HG03066 (cell line): ENCODE measurements around the gene OGDH.
"Not testable (repeated sequence)": the region's sequence is repeated elsewhere in the genome, so short reads cannot be mapped to it uniquely, and the experiment has no call there.

Experiments
- ATAC-seq: cut with Tn5 transposase; IDR thresholded peaks from one replicate; pipeline ENCODE4 v1.9.1; 2021; ENCODE audit warnings: low read depth; ENCODE audit not compliant: unreplicated experiment

Gene OGDH

DNA sequence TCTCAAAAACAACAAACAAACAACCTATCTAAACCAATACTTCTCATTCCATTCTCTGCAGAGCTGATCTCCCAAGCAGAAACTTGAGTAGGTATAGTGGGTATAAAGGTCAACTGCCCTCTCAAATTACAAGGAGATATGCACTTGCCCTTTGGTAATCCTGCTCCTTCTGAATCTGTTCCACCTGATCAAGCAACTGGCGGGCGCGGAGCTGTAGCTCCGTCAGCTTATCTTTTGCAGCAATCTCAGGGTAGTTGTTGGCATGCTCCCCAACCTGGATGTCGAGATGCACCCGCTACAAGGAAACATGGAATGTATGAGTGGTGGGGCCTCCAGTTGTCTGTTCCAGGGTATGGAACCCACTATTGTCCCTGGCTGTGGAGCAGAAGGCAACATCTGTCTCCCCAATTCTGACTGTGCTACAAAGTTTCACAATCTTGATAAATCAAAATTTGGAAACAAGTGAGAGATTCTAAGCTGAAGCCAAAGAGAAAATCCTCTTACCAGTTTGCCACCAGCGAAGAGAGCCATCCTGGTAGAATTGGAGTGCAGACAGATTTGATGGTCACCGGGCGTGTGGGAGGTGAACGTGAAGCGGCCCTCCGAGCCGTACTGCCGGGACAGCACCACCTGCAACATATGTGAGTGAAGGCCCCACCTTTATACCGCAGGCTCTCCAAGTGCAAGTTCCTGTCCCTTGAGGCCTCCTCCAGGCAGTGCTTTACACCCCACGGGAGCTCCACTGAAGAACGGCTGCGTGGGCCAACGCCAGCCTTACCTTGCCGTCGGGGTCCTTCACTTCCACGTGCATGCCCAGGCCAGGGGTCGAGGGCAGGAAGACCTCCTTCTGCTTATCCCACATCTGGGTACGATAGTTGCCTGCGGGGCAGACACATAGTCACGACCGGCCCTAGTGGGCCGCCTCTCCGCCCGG, 25.2 kb upstream of the OGDH start:
- ATAC-seq = peak; percentile 48

DNA sequence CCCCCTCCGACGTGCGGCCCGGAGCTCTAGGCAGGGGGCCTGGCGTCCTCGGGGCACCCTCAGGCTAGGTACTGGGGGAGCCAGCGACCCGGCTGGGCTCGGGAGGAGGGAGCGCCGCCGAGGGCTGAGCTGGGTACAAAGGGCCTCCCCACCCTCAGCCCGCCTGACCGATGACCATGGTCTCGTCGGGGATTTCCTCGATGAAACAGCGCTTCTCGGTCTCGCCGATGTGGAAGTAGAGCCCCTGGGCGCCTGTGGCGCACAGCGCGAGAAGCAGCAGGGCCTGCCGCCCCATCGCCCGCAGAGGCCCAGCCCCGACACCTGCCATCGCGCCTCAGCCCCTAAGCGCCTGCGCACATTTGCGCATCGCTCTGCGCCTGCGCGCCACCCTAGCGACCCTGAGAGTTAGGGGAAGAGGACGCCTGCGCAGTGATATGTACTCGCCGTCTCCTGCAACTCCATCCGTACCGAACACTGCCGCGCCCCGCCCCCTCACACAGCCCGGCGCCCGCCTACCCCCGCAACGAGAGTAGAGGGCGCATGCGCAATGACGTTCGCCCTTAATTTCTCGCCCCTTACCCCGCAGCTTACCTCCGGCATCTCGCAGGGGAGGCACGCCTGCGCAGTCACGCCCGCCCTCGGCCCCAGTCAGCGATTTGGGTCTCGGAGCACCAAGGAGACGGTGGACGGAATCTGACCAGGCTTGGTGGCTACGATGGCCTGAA, 24.4 kb upstream of the OGDH start, which contains the start of gene TMED4:
TSS of gene TMED4 (minus strand) at position 353 of the 725 bp plus-strand sequence. CDS start at position 328, 25 bp downstream.
- peak; percentile 76 for ATAC-seq

DNA sequence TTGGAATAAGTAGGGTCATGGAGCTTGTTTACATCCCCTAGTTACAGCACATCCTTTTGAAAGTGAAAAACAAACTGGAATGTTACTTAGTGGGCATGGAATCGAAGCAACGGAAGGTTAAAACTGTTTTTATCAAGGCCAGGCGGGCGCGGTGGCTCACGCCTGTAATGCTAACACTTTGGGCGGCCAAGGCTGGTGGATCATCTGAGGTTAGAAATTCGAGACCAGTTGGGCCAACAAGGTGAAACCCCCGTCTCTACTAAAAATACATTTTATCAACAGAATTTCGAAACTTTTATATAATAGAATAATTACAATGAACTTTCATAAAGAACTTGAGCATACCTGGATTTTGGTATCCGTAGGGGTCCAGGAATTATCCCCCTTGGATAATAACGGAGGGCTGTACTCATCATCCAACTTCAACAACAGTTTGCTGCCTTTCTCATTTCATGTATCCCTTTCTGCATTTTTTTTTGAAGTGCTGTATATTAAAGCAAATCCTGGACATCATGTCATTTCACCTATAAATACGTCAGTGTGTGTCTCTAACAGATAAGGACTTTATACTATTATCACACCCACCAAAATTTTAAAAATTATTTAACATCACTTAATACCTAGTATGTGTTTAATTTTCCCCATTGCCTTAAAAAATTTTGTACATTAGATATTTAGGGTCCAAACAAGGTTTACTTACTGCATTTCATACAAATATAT, 23.1 kb upstream of the OGDH start:
- no peak for ATAC-seq

DNA sequence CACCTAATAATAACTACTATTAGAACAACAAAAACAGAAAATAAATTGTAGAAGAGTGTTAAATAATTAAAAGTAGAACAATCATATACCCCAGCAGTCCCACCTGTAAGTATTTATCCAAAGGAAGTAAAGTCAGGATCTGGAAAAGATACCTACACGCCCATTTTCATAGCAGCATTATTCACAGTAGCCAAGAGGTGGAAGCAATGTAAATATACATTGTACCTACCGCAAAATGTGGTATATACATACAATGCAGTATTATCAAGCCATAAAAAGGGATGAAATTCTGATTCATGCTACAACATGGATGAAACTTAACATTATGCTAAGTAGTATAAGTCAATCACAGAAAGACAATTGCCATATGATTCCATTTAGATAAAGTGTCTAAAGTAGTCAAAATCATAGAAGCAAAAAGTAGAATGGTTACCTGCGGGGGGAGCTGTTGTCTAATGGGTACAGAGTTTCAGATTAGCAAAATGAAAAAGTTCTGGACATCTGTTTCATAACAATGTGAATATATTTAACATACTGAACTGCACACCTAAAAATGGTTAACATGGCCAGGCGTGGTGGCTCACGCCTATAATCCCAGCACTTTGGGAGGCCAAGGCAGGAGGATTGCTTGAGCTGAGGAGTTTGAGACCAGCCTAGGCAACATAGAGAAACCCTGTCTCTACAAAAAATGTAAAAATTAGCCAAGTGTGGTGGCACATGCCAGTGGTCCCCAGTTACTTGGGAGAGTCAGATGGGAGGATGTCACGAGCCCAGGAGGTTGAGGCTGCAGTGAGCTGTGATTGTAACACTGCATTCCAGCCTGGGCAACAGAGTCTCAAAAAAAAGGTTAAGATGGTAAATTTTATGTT, 18.4 kb upstream of the OGDH start:
- no peak for ATAC-seq

DNA sequence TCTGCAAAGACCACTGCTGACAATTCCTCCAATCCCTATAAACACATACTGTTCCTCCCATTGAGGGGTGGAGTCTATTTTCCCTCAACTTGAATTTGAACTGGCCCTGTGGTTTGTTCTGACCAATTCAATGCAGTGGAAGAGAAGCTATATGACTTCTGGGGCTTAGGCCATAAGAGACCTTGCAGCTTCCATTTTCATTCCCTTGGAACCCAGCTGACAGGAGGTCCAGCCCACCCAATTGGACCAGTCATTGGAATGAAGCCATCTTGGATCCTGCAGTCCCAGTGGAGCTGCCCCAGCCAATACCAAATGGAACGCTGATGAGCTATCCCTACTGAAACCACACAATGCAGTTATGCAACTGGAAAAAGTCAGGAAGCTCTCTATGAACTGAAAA, 15.5 kb upstream of the OGDH start:
- no peak for ATAC-seq

DNA sequence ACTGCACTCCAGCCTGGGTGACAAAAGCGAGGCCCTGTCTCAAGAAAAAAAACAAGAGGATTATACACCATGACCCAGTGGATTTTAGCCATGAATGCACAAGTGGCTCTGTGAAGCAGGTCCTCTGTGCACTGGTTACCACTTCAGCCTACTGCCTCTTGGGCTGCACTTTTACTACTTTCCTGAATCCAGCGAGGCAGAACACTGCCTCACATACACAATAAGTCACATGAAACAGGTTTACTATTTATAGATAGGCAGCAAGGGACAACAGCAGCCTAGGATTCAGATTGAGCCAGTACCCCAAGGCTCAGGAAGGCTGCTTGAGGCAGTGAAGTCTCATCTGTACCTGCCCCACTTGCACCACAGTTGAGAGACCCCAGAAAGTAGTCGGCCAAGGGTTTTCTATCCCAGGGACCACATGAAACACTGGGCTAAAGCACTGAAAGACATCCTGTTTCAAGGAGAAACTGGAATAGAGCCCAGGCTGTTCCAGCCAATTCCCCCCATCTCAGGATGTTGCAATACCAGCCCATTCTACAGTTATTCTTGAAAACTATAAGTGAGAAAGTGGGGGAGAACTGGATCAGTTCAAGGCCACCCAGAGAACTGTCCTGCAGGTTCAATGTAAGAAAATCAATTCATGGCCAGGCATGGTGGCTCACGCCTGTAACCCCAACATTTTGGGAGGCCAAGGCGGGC, 10.3 kb upstream of the OGDH start:
- ATAC-seq = no peak

DNA sequence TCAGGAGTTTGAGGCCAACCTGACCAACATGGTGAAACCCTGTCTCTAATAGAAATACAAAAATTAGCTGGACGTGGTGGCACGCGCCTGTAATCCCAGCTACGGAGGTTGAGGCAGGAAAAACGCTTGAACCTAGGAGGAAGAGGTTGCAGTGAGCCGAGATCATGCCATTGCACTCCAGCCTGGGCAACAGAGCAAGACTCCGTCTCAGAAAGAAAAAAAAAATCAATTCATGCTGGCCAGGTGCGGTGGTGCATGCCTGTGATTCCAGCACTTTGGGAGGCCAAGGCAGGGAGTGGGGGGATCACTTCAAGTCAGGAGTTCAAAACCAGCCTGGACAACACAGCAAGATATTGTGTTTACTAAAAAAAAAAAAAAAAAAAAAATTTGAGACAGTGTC, 9.2 kb upstream of the OGDH start:
- not testable (repeated sequence) for ATAC-seq

DNA sequence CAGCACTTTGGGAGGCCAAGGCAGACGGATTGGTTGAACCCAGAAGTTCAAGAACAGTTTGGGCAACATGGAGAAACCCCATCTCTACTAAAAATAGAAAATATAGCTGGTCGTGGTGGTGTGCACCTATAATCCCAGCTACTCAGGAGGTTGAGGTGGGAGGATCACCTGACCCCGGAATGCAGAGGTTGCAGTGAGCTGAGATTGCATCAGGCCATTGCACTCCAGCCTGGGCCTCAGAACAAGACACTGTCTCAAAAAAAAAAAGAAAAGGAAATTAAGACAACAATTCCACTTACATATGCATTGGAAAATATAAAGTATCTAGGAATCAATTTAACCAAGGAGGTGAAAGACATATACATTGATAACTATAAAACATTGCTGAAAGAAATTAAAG, 7.2 kb upstream of the OGDH start:
- no peak for ATAC-seq

DNA sequence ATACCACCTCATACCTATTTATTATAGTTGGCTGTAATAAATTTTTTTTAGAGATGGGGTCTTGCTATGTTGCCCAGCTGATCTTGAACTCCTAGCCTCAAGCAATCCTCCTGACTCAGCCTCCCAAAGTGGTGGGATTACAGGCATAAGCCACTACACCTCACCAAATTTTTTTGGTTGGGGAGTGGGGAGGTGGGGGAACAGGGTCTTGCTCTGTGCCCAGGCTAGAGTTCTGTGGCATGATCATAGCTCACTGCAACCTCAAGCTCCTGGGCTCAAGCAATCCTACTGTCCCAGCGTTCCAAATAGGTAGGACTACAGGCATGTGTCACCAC, 3.9 kb upstream of the OGDH start:
- ATAC-seq = no peak

DNA sequence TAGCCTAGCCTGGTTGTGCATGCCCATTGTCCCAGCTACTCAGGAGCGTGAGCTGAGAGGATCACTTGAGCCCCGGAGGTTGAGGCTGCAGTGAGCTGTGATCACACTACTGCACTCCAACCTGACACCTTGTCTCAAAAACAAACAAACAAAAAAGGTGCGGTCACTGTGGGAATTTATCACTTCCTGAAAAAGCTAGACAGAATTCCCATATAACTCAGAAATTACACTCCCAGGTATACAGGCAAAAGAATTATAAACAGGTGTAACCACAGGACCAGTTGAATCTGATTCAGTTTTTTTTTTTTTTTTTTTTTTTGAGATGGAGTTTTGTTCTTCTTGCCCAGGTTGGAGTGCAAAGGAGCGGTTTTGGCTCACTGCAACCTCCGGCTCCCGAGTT, 3.2 kb upstream of the OGDH start:
- no peak for ATAC-seq

DNA sequence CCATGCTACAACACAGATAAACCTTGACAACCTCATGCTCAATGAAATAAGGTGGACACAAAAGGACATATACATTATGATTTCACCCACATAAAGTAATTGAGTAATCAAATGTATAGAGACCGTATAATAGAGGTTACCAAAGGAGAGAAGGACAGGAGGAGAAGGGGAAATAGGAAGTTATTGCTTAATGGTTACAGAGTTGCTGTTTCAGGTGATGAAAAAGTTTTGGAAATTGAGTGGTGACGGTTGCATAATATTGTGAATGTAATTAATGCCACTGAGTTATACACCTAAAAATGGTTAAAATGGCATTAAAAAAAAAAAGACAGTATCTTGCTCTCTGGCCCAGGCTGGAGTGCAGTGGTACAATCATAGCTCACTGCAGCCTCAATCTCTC, 1.5 kb upstream of the OGDH start:
- no peak for ATAC-seq

DNA sequence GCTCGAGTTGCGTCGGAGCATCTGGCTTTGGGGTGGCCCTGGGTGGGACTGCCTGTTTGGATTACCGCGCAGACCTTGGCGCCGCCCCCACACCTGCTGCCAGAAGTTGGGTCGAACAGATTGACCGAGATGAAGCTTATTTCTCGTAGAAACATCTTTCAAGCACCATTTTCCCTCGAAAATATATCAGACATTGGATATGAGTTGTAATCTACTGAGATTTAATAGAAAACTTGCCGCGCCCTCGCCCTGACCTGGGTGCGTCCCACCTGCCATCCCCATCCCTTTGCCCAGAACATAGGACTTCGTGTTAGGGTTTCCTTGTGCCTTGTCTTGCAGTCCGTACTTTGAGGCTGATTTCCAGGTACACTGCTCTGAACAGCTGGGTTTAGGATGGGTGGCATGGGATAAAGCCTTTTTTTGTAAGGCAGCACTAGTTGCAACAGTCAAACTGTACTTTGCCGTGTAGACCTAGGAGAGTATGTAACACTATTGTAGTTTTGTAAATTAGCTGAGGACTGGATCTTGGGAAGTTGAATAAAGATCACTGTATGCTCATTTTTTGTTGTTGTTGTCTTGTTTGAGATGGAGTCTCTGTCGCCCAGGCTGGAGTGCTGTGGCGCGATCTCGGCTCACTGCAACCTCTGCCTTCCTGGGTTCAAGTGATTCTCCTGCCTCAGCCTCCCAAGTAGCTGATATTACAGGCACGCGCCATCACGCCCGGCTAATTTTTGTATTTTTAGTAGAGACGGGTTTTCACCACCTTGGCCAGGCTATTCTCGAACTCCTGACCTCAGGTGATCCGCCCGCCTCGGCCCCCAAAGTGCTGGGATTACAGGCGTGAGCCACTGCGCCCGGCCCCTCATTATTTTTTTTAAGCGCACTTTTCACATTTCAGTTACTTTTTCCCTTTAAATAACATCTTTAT, 978 bp downstream of the OGDH start:
- ATAC-seq = no peak

DNA sequence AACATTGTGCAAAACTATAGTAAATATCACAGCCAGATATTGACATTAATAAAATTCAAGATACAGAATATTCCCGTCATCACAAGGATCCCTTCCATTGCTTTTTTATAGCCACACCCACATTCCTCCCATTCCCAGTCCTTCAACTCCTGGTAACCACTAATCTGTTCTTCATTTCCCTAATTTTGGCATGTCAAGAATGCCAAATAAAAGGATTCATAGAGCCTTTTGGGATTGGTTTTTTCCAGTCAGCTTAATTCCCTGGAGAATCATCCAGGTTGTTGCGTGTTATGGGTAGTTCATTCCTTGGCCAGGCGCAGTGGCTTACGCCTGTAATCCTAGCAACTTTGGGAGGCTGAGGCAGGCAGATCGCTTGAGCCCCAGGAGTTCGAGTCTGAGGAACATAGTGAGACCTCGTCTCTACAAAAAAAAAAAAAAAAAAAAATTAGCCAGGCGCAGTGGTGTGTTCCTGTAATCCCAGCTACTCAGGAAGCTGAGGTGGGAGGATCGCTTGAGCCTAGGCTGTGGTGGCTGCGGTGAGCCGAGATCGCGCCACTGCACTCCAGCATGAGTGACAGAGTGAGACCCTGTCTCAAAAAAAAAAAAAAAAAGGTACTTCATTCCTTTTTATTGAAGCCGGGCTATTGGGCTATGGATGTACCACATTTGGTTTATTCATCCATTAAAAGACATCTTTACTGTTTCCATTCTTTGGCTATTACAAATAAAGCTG, 2.7 kb downstream of the OGDH start:
- ATAC-seq = no peak

DNA sequence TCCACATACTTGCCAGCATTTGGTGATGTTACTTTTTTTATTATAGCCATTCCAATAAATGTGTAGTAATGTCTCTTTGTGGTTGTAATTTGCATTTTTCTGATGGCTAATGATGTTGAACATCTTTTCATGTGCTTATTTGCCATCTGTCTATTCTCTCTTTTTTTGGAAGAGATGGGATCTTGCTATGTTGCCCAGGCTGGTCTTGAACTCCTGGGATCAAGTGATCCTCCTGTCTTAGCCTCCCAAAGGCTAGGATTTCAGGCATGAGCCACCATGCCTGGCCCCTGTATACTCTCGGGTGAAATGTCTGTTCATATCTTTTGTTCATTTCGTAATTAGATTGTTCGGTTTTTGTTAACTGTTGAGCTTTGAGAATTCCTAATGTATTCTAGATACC, 3.4 kb downstream of the OGDH start:
- no peak for ATAC-seq

DNA sequence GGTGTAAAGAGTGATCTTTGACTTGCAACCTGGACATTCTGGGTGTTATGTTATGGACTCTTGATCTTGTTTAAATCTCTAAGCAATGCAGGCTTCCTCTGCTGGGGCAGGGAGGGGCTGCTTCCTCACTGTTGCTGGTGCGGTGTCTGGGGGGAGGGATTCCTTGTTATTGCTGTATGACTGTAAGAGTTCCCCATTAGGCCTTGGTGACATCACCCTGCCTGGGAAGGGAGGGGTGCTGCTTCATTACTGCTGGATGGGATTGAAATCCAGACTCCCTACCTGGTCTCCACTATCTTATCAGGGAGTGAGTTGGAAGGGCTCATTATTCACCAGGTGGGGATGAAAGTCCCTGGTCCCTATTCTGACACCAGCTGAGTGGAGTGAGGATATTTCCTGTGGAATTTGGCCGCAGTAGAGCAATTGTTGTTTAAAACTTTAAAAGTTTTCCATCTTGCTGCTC, 8.8 kb downstream of the OGDH start:
- ATAC-seq = no peak

DNA sequence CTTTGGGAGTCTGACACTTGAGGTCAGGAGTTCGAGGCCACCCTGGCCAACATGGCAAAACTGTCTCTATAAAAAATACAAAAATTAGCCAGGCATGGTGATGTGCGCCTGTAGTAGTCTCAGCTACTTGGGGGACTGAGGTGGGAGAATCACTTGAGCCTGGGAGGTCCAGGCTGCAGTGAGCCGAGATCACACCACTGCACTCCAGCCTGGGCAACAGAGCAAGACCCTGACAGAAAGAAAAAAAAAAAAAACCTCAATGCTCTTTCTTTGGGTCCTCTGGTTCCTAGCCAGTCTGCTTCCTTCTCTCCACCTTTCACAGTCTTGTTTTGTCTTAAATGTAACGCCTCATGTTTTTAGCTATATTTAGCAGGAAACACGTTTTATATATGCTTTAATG, 9.4 kb downstream of the OGDH start:
- ATAC-seq = no peak

DNA sequence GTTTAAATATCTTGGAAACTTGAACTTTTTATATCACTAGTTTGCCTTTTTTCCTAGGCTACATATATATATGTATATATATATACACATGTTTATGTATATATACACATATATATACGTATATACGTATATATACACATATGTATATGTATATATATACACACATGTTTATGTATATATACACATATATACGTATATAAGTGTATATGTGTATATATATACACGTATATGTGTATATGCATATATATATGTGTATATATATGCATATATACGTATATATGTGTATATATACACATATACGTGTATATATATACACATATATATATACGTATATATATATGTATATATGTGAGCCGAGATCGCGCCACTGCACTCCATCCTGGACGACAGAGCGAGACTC, 10.1 kb downstream of the OGDH start:
- no peak for ATAC-seq
